Natural killer cell (primary cell): Measurements from ENCODE around the gene MRPS15. TPM values are rescaled to one million over a fixed set of nuclear protein-coding genes. Genes with fewer than 3 reads are reported as not detected.

Experiments used
- ATAC-seq, 3 donors: fragments of 150-1000 bp in 2 of 3; fragments of 200-7000 bp in 1 of 3; cut with Tn5 transposase; 1 replicate in 1 of 3; 2 replicates in 2 of 3; pipeline ENCODE4 v1.10.0; 2021; ENCODE audit warnings: mild to moderate bottlenecking in 2 of 3, moderate library complexity in 2 of 3
- DNase-seq, 2 donors: peaks; one replicate each; pipeline versions ENCODE4 v3.0.0 to v3.0.0-alpha.2; 2013 to 2021; ENCODE audit warnings: mixed read lengths in 1 of 2
- H3K27ac ChIP-seq: one replicate; pipeline ENCODE4 v1.5.1; 2013; ENCODE audit warnings: mild to moderate bottlenecking, low read length
- H3K27me3 ChIP-seq: one replicate; pipeline ENCODE4 v1.6.1; 2013; ENCODE audit warnings: low read length; ENCODE audit not compliant: control insufficient read depth, insufficient read depth
- H3K36me3 ChIP-seq: one replicate; pipeline ENCODE4 v1.6.1; 2013; ENCODE audit warnings: low read length; ENCODE audit not compliant: control insufficient read depth, insufficient read depth
- H3K4me1 ChIP-seq: one replicate; pipeline ENCODE4 v1.6.1; 2013; ENCODE audit warnings: low read length; ENCODE audit not compliant: control insufficient read depth, insufficient read depth
- H3K4me3 ChIP-seq: one replicate; pipeline ENCODE4 v1.5.1; 2013; ENCODE audit warnings: low read length
- H3K9me3 ChIP-seq: one replicate; pipeline ENCODE4 v1.6.1; 2013; ENCODE audit warnings: low read length; ENCODE audit not compliant: control insufficient read depth, insufficient read depth
- H3K27ac Mint-ChIP-seq, 2 donors: one replicate each; pipeline ENCODE4 v1.8.0; 2022; ENCODE audit warnings: mild to moderate bottlenecking in 2 of 2, mixed read lengths in 2 of 2, moderate library complexity in 1 of 2
- H3K27me3 Mint-ChIP-seq, 2 donors: one replicate each; pipeline ENCODE4 v1.8.0; 2022; ENCODE audit warnings: low read depth in 2 of 2, mixed read lengths in 2 of 2
- H3K36me3 Mint-ChIP-seq: one replicate; pipeline ENCODE4 v1.8.0; 2022; ENCODE audit warnings: mixed read lengths
- H3K4me1 Mint-ChIP-seq, 2 donors: one replicate each; pipeline ENCODE4 v1.8.0; 2022; ENCODE audit warnings: mixed read lengths in 2 of 2
- H3K4me3 Mint-ChIP-seq: one replicate; pipeline ENCODE4 v1.8.0; 2022; ENCODE audit warnings: mild to moderate bottlenecking, moderate library complexity, mixed read lengths
- H3K9me3 Mint-ChIP-seq, 2 donors: one replicate each; pipeline ENCODE4 v1.8.0; 2022; ENCODE audit warnings: mixed read lengths in 2 of 2
- WGBS: methylation state at CpG from one replicate; pipeline ENCODE4 v1.1.7; 2013; ENCODE audit warnings: missing lambda C conversion rate; ENCODE audit not compliant: insufficient coverage; 5-methylcytosine and 5-hydroxymethylcytosine counted together
- intact Hi-C: fragments of 100-400 bp; cut with micrococcal nuclease; formaldehyde crosslinking; loops from one replicate; pipeline ENCODE4 v1.14.2; 2022
- total RNA-seq, 4 donors: library from RNA; stranded (reverse); fragments of 120-200 nt in 1 of 4; gene quantifications; one replicate each; pipeline versions ENCODE4 v1.2.3 to v1.2.4, GENCODE V29; 2013 to 2022
- TF ChIP-seq, protein P1 (sequence below): fragments of 200-600 bp; IDR thresholded peaks from one replicate; pipeline ENCODE4 v1.8.0; 2022; ENCODE audit warnings: antibody characterized with exemption

MRPS15 gene
- total RNA-seq, 3 donors from 2014 or later (not counting 1 experiment from before 2014, with no cell fraction given) = 28.2 to 38.2 (median 32.0) TPM

DNA sequence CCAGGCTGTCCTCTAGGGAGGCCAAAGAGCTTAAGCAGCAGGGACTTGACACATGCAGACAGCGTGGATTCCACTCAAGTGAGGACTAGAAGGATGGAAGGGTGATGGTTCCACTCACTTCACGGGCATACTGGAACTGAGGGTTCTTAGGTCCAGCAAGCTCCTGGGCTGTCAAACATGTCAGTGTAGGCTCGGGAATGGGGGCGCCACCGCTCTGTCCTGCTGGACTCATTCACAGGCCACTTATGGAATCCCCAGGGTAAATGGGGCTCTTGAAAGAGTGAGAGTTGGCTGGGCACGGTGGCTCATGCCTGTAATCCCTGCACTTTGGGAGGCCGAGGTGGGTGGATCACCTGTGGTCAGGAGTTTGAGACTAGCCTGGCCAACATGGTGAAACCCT, 46.2 kb upstream of the MRPS15 start:
- no peak overlapping the region for H3K4me3 ChIP-seq
- no peaks in the 10 kb centered on the region for H3K4me1 ChIP-seq
- TF ChIP-seq, protein P1, sequence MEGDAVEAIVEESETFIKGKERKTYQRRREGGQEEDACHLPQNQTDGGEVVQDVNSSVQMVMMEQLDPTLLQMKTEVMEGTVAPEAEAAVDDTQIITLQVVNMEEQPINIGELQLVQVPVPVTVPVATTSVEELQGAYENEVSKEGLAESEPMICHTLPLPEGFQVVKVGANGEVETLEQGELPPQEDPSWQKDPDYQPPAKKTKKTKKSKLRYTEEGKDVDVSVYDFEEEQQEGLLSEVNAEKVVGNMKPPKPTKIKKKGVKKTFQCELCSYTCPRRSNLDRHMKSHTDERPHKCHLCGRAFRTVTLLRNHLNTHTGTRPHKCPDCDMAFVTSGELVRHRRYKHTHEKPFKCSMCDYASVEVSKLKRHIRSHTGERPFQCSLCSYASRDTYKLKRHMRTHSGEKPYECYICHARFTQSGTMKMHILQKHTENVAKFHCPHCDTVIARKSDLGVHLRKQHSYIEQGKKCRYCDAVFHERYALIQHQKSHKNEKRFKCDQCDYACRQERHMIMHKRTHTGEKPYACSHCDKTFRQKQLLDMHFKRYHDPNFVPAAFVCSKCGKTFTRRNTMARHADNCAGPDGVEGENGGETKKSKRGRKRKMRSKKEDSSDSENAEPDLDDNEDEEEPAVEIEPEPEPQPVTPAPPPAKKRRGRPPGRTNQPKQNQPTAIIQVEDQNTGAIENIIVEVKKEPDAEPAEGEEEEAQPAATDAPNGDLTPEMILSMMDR = no peak
- intact Hi-C loops = no loop called here
- Mint-ChIP-seq H3K36me3 (no peaks in the 10 kb centered on the region), H3K27ac (no peak overlapping the region), H3K9me3 (no peaks in the 10 kb centered on the region), H3K27me3 (no peaks in the 10 kb centered on the region), H3K4me3 (no peak overlapping the region), H3K4me1 (no peaks in the 10 kb centered on the region)
- DNase-seq (no peak), ATAC-seq (no peak)
- no peaks in the 10 kb centered on the region for H3K9me3 ChIP-seq
- no peaks in the 10 kb centered on the region for H3K27me3 ChIP-seq
- no peaks in the 10 kb centered on the region for H3K36me3 ChIP-seq
- 88% methylated on average over 7 of the region's 7 CpGs for WGBS
- no peak overlapping the region for H3K27ac ChIP-seq

DNA sequence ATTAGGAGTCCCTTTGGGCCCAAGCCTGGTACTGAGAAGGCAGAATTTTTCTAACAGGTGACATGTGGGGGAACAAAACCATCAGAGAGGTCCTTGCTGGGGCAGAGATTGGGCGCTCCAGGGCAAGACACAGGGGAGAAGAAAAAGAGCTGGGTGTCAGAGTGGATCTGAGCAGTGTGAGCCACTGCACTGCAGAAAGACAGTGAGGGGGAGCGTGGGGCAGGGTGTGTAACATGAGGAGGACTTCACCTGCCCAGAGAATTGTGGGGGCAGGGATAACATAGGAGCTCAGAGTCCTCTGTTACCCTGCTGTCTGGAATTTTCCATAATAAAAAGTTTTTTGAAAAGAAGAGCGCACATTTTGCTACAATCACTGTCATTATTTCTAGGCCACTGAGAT, 44.1 kb upstream of the MRPS15 start:
- Histone ChIP-seq H3K4me1 (no peaks in the 10 kb centered on the region), H3K4me3 (no peak overlapping the region), H3K36me3 (no peaks in the 10 kb centered on the region), H3K27ac (no peak overlapping the region), H3K9me3 (no peaks in the 10 kb centered on the region), H3K27me3 (peaks cover 5% of the 10 kb centered on the region)
- 83% methylated on average over 3 of the region's 3 CpGs for WGBS
- H3K36me3 Mint-ChIP-seq = no peaks in the 10 kb centered on the region
- H3K4me1 Mint-ChIP-seq = no peaks in the 10 kb centered on the region
- peaks cover under 1 to 5% of the 10 kb centered on the region in 2 donors for H3K27me3 Mint-ChIP-seq
- ATAC-seq = no peak
- H3K4me3 Mint-ChIP-seq = no peak overlapping the region
- H3K9me3 Mint-ChIP-seq = no peaks in the 10 kb centered on the region
- TF ChIP-seq, protein P1 = no peak
- intact Hi-C loops = no loop called here
- DNase-seq = no peak
- H3K27ac Mint-ChIP-seq = no peak overlapping the region

DNA sequence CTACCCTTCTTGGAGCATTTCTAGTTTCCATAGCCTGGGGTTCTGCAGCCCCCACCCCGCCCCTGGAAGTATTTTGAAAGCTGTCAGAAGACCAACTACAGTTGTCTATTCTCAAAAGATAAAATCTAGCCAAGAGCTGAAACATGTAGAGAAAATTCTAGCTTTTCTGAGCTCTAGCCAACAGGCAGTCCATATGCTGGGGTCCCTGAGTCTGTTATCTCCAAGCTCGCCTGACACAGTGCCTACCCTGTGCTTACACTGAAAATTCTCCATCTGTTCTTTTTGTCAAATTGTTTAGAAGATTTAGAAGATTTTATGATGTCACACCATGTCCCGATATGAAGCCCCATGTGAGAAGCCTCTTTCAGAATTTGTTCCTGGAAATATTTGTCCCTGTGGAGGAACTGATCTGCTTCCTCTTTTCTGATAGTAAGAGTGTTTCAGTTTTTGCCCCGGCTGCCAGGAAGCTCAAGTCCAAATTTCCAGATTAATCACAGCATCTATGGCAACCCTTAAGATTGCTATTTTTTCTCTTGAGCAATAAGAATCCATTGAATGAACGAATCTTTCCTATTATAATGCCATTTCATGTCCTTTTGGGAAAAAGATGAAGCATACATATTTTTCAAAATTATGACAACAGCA, 42.2 kb upstream of the MRPS15 start:
- H3K4me1 ChIP-seq = no peaks in the 10 kb centered on the region
- no peaks in the 10 kb centered on the region for H3K36me3 Mint-ChIP-seq

More for the DNA sequence above, 42.2 kb upstream of the MRPS15 start:
- no peaks in the 10 kb centered on the region for H3K9me3 ChIP-seq
- Mint-ChIP-seq H3K4me3 (no peak overlapping the region), H3K27me3 (peaks cover 9% of the 10 kb centered on the region in 2 donors), H3K27ac (no peak overlapping the region), H3K9me3 (no peaks in the 10 kb centered on the region), H3K4me1 (no peaks in the 10 kb centered on the region)
- H3K36me3 ChIP-seq = no peaks in the 10 kb centered on the region
- intact Hi-C loops = no loop called here
- no peak overlapping the region for H3K27ac ChIP-seq
- 63% methylated on average over 4 of the region's 5 CpGs for WGBS
- H3K4me3 ChIP-seq = no peak overlapping the region
- TF ChIP-seq, protein P1 = no peak
- DNase-seq (no peak), ATAC-seq (no peak)
- peaks cover 5% of the 10 kb centered on the region for H3K27me3 ChIP-seq
